ENCODE data around the gene GATA3.

GATA3 gene

DNA sequence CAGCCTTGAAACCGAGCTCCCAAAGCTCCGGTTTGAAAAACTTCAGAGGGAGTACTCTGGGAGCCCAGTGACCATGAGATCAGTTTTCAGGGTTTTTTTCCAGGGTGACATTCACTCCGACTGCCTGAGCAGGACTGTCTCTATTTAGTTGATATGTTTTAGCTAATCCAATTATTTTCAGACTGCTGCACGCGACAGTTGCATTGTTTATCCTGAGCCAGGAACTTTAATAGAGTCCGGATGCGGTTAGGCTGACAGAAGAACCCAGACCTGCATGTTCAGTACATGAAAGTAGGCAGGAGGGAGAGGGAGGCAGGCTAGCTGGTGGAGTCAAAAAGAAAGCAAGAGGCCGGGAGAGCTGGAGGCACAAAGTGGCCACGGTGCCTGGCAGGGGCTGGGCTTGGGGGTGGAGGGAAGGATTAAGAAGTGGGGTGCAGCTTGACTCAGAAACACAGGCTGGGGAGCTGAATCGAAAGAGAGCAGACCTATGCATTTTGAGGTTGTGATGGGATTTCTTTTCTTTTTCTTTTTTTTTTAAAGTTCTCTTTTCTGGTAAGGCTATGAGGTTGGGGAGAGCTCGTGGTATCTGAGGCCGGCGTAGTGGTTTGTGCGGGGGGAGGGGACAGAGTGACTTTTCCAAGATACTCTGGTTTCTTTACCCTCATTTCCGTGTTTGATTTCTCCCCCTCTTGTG lies 5.7 kb downstream of the GATA3 start:
- H3K4me3 ChIP-seq (ENCODE audit: low read length): peak overlapping the region; percentile 53
- DNase-seq (ENCODE audit: low read depth, low spot score): peak; percentile 95

DNA sequence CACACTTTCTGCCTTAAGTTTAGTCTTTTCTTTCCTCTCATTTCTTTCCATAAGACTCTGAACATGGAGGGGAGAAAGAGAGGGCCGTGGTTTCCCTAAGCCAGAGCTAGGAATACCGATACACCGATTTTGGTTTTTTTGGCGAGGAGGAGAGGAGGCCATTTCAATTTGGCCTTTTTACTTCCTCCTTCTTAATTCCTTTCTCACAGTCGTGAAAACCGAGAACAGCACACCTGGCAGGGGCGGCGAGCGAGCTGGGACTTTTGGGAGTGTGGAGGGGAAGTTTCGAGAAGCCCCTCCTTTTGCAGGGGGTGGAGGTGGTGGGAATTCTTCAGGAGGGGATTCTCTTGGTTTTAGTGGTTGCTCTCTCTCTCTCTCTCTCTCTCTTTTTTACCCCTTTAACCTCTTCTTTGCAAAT lies 6.2 kb downstream of the GATA3 start:
- DNase-seq (ENCODE audit: low read depth, low spot score): no peak
- peak overlapping the region; percentile 53 for H3K4me3 ChIP-seq (ENCODE audit: low read length)

DNA sequence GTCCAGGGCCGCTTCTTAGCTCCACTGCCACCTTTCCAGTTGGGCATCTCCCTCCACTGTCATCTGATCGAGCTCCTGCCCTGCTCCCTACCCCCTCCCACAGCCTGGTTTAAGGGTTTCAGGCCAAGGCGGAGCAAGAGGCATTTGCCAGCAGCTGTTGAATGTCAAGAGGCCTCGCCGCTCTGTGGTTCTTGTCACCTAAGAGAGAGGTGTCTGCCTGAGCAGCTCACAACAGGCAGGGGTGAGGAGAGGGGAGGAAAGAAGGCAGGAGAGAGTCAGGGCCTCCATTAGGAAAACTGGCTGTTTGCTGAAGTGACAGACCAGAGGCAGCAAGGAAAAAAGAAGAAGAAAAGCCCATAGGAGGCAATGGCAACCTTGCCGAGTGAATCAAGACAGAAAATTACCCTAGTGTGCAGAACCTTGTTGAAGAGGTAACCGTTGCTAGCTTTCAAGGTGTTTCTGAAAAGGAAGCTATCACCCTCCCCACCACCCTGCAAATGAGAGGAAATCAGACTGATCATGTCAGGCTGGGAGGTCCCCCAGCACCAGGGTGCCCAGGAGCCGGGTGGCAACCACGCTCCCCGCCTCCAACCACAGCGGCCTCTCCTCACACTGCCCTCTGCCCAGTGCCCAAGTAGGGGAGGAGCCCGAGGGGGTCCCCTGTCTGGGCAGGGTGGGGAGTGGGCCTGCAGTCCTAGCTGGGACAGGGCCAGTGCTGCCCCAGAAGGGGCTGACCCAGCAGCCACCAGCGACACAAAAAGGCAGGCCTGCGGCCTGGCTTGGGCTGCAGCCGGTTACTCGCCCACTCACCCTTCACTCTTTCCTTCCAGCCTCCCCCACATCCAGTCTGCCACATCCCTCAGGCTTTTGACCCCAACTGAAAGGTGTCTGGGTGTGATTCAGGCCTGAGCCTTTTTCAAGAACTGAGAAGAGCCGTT lies 7.1 kb downstream of the GATA3 start:
- peak; percentile 79 for DNase-seq (ENCODE audit: low read depth, low spot score)
- peak overlapping the region; percentile 53 for H3K4me3 ChIP-seq (ENCODE audit: low read length)

DNA sequence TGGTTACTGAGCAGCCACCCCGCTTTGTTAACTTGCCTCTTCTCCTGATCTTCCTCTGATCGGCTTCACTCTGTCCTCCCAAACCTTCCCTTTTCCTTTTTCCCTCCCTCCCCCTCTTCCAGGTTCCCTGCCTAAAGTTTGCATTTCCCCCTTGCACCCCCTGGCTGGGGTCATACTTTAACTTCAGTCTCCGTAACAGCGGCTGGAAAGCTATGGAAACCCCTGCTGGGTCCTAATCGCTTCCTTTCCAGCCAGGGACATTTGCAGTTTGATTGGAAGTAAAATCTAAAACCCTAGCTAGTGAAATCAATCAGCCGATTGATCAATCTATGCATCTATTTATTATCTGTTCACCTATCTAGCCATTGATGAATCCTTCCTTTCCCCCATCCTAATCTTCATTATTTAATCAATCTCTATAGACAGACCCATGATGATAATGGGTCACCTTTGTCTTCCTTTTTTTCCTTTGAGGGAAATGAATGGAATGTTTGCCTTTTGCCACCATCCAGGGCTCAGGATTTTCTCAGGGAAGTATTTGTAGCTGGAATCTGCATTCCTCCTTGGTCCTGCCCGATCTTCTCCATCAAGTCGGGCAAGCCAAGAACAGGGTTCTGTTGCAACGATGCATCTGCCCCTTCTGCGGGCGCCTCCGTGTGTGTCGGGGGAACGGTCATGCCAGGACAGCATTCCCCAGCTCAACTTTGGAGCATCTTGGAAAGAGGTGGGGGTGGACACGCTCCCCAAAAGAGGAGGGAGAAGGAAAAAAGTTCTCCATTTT lies 8.8 kb downstream of the GATA3 start:
- H3K4me3 ChIP-seq (ENCODE audit: low read length): no peak overlapping the region
- no peak for DNase-seq (ENCODE audit: low read depth, low spot score)

DNA sequence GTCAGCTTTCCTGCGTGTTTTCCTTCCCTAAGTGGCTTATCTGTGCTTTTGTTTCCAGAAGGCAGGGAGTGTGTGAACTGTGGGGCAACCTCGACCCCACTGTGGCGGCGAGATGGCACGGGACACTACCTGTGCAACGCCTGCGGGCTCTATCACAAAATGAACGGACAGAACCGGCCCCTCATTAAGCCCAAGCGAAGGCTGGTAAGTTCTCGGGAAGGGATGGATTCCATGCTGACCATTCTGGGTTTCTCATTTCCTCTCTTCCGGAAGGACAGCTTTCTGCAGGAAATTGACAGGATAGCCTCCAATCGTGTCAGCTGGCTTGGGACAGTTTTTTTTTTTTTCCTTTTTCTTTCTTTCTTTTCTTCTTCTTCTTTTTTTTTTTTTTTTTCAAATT lies 9.4 kb downstream of the GATA3 start:
- DNase-seq (ENCODE audit: low read depth, low spot score): no peak
- no peak overlapping the region for H3K4me3 ChIP-seq (ENCODE audit: low read length)

DNA sequence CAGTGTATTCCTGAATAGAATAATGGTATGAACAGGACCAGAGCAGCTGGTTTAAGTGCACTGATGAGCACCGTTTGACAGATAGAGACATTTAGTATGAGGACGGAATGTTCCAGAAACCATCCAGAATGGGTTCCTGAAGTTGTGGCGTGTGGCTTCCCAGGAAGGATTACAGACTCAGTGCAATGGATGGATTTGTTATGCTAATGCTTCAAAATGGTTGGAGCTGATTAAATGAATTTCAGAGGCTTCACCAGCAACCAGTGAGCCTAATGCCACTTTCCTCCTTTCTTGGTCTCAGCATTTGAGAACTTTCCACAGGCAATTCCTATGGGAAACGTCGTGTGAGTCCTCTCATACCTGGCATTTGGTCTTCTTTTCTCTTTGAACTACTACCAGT lies 9.9 kb downstream of the GATA3 start:
- H3K4me3 ChIP-seq (ENCODE audit: low read length): no peak overlapping the region
- no peak for DNase-seq (ENCODE audit: low read depth, low spot score)

DNA sequence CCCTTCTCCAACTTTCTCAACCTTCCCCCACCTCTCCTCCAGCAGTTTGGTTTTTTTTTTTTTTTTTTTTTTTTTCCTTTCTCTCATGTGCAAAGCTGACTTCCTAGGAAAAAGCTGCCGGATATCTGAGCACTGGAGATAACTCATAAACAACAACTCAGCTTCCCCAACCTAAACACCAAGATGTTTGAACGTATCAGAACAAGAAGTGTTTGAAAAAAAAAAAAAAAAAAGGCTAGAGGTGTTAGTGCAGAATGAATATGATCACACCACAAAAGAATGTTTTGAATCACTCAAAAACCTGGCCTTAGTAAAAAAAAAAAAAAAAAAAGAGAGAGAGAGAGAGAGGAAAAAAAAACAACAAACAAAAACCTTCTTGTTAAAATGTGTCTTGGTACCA lies 11.2 kb downstream of the GATA3 start:
- DNase-seq (ENCODE audit: low read depth, low spot score): no peak
- H3K4me3 ChIP-seq (ENCODE audit: low read length): no peak overlapping the region

DNA sequence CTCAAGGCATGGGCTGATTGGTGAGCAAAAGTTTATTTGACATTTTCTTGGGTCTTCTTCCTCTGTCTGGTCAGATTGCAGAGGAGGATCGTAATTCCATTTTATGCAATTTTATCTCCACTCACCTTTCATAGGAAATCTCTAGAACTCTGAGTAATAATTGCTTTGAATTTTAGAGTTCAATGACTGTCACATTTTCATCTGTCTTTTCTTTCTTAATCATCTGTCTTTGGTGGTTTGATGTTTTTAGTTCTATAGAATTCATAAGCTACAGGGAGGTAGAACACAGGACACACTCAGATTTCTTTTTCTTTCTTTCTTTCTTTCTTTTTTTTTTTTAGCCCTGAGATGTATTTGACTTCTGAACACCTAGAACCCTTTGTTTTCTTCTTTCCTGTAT lies 11.6 kb downstream of the GATA3 start:
- no peak for DNase-seq (ENCODE audit: low read depth, low spot score)
- H3K4me3 ChIP-seq (ENCODE audit: low read length): no peak overlapping the region

DNA sequence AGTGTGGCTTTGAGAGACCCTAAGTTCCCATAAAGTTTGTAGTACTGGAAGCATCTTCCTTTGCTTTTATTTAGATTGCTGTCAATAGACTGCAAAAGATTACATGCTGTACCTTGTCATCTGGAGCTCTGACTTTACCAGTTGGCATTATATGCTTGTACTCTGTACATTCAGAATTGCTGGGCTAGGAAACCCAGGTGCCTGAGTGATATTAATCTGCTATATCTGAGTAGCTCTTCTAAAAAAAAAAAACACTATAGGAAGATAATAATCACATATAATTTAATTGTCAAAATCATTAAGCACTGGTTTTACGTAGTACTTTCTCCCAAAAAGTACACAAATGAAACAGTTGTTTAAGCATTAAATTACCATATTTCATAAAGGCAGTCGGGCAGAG lies 12.3 kb downstream of the GATA3 start:
- no peak overlapping the region for H3K4me3 ChIP-seq (ENCODE audit: low read length)
- DNase-seq (ENCODE audit: low read depth, low spot score): no peak

DNA sequence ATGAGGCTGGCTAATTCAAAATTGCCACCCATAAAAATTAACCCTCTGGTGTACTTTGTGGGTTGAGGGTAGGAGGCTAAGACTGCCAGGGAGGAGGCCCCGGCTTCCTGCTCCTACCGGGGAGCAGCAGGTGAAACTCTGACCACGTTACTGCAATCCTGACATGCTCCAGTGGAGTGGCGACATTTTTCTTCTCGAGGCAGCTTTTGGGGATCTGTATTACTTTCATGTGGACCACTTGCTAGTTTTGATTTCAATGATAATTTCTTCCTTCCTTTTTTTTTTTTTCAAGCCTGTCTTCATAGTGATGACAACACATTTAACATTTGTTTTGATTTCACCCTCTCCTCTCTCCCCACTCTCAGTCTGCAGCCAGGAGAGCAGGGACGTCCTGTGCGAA lies 14.6 kb downstream of the GATA3 start:
- no peak overlapping the region for H3K4me3 ChIP-seq (ENCODE audit: low read length)
- no peak for DNase-seq (ENCODE audit: low read depth, low spot score)

DNA sequence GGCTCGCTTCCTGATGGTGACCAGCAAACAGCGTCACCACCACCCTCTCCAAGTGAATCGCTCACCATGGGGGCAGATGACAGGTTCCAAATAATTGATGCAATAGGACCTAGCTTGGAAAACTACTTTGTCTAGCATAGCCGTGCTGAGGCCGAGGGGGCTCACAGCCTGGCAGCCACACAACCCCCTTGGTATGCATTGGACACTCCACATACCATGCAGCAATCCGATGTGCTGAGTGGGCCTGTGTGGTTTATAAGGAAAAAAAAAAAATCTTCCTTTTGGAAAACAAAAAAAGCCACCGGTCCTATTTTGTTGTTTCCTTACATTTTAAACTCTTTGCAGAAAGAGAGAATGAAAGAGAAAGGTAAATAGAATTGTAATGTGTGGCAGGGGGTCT lies 15.1 kb downstream of the GATA3 start:
- no peak overlapping the region for H3K4me3 ChIP-seq (ENCODE audit: low read length)
- DNase-seq (ENCODE audit: low read depth, low spot score): no peak

DNA sequence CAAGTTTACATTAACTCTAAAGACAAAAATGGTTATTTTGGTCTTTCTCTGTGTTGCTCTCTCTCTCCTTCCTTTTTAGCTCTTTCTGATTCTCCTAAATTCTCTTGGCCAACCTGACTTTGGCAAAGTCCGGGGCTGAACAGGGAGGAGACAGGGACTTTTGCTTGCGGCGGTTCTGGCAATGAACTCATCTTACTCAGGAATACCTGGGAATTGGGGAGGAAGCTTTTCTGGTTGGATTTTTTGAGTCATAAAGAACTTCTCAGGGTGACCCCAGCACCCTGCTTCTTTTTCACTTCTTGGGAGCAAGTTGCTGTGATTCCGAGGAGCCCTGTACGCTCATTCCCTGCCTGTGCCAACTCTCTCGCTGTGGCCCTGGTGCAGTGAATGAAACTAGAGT lies 16.0 kb downstream of the GATA3 start:
- H3K4me3 ChIP-seq (ENCODE audit: low read length): no peak overlapping the region
- no peak for DNase-seq (ENCODE audit: low read depth, low spot score)

DNA sequence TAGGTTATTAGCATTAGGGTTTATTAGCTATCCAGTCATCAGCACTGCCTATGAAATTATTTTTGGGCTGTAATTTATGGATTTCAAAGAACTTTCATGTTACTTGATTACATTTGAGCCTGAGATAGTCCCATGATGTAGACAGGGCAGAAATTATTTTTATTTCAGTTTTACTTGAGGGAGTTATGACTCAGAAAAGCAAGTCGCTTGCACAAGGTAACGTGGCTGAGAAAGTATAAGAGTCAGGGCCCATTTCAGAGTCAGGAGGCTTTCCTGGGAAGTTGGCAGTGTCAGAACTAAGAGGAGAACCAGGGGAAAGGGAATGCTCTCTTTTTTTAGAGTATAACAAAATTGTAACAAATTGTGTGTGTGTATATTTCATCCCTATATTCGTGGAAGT lies 16.5 kb downstream of the GATA3 start:
- DNase-seq (ENCODE audit: low read depth, low spot score): no peak
- H3K4me3 ChIP-seq (ENCODE audit: low read length): no peak overlapping the region

DNA sequence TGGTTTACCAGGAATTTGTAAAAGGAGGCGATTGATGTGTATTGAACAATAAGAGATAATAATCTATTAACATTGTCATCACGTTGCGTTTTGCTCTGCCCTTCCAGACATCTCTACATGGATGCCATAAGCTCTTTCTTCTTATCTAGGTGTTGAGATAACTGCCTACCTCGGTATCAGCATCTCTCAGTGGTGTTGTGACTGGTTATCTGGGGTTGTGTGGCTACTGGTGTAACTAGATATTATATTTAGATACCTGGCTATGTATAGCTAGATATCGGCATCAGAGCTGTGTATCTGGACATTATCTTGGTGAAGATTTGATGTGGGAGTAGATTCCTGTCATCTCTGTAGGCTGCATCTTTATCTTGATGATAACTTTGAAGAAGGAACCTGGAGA lies 17.2 kb downstream of the GATA3 start:
- no peak for DNase-seq (ENCODE audit: low read depth, low spot score)
- H3K4me3 ChIP-seq (ENCODE audit: low read length): no peak overlapping the region

DNA sequence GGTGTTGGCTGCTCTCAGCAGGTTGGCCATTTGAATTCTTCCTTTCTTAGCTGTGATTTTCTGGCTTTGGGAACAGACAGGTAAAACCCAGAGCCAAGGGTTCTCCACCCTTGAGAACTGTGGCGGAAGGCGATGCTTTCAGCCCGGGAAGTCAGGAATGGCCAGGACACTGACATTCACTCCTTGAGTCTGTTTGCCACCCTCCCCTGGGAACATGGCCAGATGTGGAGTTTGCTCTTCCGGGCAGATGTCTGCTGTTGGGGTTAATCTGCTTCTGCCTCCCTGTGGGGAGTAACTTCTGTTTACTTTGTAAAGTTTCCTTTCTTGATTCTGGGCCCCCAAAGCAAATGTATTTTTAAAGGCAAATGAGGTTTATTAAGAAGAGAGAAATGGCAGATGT lies 17.7 kb downstream of the GATA3 start:
- DNase-seq (ENCODE audit: low read depth, low spot score): no peak

DNA sequence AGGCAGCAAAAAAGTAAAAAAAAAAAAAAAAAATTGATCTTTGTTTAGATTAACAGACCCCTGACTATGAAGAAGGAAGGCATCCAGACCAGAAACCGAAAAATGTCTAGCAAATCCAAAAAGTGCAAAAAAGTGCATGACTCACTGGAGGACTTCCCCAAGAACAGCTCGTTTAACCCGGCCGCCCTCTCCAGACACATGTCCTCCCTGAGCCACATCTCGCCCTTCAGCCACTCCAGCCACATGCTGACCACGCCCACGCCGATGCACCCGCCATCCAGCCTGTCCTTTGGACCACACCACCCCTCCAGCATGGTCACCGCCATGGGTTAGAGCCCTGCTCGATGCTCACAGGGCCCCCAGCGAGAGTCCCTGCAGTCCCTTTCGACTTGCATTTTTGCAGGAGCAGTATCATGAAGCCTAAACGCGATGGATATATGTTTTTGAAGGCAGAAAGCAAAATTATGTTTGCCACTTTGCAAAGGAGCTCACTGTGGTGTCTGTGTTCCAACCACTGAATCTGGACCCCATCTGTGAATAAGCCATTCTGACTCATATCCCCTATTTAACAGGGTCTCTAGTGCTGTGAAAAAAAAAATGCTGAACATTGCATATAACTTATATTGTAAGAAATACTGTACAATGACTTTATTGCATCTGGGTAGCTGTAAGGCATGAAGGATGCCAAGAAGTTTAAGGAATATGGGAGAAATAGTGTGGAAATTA lies 19.4 kb downstream of the GATA3 start:
- no peak for DNase-seq (ENCODE audit: low read depth, low spot score)
- no peak overlapping the region for H3K4me3 ChIP-seq (ENCODE audit: low read length)

More for the DNA sequence above, 17.7 kb downstream of the GATA3 start:
- no peak overlapping the region for H3K4me3 ChIP-seq (ENCODE audit: low read length)

DNA sequence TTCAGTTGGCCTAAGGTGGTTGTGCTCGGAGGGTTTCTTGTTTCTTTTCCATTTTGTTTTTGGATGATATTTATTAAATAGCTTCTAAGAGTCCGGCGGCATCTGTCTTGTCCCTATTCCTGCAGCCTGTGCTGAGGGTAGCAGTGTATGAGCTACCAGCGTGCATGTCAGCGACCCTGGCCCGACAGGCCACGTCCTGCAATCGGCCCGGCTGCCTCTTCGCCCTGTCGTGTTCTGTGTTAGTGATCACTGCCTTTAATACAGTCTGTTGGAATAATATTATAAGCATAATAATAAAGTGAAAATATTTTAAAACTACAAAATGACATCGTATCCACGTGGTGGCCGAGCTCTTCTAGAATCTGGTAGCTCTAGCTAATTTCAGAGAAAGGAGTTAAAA lies 20.4 kb downstream of the GATA3 start:
- DNase-seq (ENCODE audit: low read depth, low spot score): no peak
- no peak overlapping the region for H3K4me3 ChIP-seq (ENCODE audit: low read length)

DNA sequence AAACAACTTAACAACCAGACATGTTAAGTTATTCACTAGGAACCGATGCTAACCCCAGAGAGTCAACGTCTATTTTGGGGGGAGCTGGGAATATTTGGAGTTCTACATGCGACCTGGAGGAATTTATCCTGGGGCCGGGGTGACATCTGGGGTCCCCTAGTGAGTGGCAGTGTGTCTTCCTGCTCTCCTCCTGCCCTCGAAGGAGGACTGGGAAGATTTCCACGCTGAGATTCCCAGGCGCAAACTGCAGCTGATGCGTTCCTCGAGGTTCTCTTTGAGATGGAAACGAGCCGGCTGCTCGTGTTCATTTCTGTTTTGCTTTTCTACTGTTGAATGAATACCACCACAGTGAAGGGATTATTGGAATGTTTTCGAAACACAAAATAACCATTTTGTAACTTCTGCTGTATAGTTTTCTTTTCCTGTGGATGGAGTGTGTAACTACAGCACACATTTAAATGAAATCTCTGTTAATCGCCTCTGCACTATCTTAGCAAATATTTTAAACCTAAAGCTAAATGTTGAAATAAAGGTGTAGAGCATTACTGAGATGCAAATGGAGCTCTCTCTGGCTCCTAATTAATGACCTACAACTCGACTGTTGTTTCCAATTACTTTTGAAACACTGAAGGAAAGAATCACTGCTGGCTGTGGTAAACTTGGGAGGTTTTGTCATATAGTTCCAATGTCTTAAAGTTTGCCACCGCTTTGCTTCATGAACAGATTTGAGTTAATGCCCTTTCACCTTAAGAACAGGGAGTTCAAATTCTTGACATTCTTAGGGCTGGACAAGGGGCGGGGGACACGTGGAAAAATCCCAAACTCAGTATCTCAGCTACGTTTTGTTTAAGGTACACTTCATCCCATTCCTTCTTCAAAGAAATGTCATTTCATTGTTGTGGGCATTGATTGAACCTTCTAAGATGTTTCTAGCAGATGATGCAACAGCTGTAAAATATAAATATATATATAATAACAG lies 21.1 kb downstream of the GATA3 start:
- no peak for DNase-seq (ENCODE audit: low read depth, low spot score)
- H3K4me3 ChIP-seq (ENCODE audit: low read length): no peak overlapping the region
